Thoracic aorta (tissue), 2 donors: Measurements from ENCODE around the gene MRPL49. TPM values are rescaled to one million over a fixed set of nuclear protein-coding genes. Genes with fewer than 3 reads are reported as not detected.

Experiments used
- ATAC-seq: fragments of 150-250 bp; one replicate; pipeline ENCODE4 v1.8.0; 2017; ENCODE audit warnings: low read depth; ENCODE audit not compliant: insufficient number of reproducible peaks, low FRiP score
- DNase-seq: peaks from one replicate; pipeline ENCODE4 v3.0.0-alpha.2; 2020; ENCODE audit warnings: low spot score
- H3K27ac ChIP-seq, 2 donors: fragments of 200-600 bp; sonication (generic); 1 replicate in 1 of 2; 2 replicates in 1 of 2; pipeline ENCODE4 v1.5.1; 2016; ENCODE audit warnings: mild to moderate bottlenecking in 2 of 2, moderate library complexity in 2 of 2
- H3K27me3 ChIP-seq: fragments of 200-600 bp; sonication (generic); replicated peaks from 2 replicates; pipeline ENCODE4 v1.6.0; 2016; ENCODE audit warnings: mild to moderate bottlenecking; ENCODE audit not compliant: insufficient read depth
- H3K36me3 ChIP-seq: fragments of 200-600 bp; sonication (generic); one replicate; pipeline ENCODE4 v1.5.1; 2016
- H3K4me1 ChIP-seq, 2 donors: fragments of 200-600 bp; sonication (generic); 1 replicate in 1 of 2; 2 replicates in 1 of 2; pipeline versions ENCODE4 v1.5.1 to v1.6.0; 2016; ENCODE audit warnings: low read depth in 2 of 2, mild to moderate bottlenecking in 1 of 2; ENCODE audit not compliant: control insufficient read depth in 1 of 2
- H3K4me3 ChIP-seq: fragments of 200-600 bp; sonication (generic); 2 replicates; pipeline ENCODE4 v1.5.1; 2016; ENCODE audit warnings: mild to moderate bottlenecking
- H3K9me3 ChIP-seq: fragments of 200-600 bp; sonication (generic); 2 replicates; pipeline ENCODE4 v1.5.1; 2016
- total RNA-seq, 2 donors: library from RNA; depleted of rRNA; stranded (reverse); fragments of >200 nt; gene quantifications; one replicate each; pipeline versions ENCODE4 v1.1.0 to v1.2.3, GENCODE V29; 2016
- TF ChIP-seq, protein P1 (sequence below): fragments of 200-600 bp; sonication (generic); IDR thresholded peaks from one replicate; pipeline ENCODE4 v1.5.1; 2019; ENCODE audit warnings: antibody characterized with exemption

Gene MRPL49
- total RNA-seq, 2 donors from 2014 or later: 44.6 to 61.1 TPM

DNA sequence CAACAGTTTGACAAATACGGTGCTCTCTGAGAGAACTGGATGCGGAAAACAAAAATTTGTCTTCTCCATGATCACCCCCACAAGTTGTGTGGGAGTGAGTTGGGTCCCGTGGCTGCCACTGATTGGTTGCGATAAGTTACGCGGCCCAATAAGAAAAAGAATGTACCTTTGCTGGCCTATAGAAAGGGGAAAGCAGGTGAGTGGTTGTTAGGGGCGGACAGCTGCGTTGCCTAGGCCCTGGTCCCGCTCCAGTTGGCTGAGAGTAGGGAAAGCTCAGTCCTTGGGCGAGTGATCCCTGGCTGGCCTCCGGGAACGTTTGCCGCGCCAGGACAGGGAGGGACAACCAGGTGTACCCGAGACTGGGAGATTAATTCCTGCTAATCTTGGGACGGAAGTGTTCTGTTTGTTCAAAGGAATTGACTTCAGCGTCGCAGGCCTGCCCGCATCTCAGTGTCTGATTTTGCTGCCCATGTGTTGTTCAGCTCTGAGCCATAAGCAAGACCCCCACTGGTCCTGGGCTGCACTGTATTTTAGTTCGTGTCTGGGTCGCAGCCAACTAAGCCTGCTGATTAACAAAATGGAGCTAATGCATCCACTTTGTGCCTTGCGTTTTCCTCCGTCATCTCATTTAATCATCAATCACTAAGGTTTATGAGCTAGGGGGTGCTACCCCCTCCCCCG is 13.0 kb downstream of the MRPL49 start:
- peak overlapping the region; percentile 81 for H3K4me3 ChIP-seq
- peak; percentile 73 for DNase-seq
- no peaks in the 10 kb centered on the region for H3K9me3 ChIP-seq
- H3K27ac ChIP-seq: peak overlapping the region; percentile 94 to 100
- peaks cover 15 to 31% of the 10 kb centered on the region in 2 donors for H3K4me1 ChIP-seq
- no peaks in the 10 kb centered on the region for H3K27me3 ChIP-seq
- ATAC-seq: peak; percentile 98
- peaks cover 22% of the 10 kb centered on the region for H3K36me3 ChIP-seq
- TF ChIP-seq, protein P1, sequence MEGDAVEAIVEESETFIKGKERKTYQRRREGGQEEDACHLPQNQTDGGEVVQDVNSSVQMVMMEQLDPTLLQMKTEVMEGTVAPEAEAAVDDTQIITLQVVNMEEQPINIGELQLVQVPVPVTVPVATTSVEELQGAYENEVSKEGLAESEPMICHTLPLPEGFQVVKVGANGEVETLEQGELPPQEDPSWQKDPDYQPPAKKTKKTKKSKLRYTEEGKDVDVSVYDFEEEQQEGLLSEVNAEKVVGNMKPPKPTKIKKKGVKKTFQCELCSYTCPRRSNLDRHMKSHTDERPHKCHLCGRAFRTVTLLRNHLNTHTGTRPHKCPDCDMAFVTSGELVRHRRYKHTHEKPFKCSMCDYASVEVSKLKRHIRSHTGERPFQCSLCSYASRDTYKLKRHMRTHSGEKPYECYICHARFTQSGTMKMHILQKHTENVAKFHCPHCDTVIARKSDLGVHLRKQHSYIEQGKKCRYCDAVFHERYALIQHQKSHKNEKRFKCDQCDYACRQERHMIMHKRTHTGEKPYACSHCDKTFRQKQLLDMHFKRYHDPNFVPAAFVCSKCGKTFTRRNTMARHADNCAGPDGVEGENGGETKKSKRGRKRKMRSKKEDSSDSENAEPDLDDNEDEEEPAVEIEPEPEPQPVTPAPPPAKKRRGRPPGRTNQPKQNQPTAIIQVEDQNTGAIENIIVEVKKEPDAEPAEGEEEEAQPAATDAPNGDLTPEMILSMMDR: no peak

DNA sequence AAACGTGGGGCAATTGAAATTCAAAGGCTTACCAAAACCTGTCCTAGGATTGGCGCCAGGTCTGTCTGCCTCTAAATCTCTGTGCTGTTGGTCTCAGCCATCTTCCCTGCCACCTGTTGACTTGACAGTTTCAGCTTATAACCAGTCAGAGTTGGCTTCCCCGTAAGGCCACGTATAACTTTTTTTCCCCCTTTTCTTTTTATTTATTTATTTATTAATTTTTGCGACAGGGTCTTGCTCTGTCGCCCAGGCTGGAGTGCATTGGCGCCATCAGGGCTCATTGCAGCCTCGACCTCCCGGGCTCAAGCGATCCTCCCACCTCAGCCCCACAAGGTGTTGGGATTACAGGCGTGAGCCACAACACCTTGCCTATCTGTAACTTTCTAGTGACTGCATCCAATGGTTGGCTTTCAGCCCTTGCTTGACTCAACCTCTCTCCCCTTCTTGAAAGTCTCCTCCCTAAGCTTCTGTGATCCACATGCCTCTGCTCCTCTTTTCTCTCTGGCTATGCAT is 13.6 kb downstream of the MRPL49 start:
- Histone ChIP-seq H3K9me3 (no peaks in the 10 kb centered on the region), H3K27me3 (no peaks in the 10 kb centered on the region), H3K27ac (peak overlapping the region; percentile 94 to 100), H3K36me3 (peaks cover 17% of the 10 kb centered on the region), H3K4me1 (peaks cover 15 to 31% of the 10 kb centered on the region in 2 donors), H3K4me3 (peak overlapping the region; percentile 81)
- no peak for DNase-seq
- no peak for ATAC-seq
- TF ChIP-seq, protein P1: no peak

DNA sequence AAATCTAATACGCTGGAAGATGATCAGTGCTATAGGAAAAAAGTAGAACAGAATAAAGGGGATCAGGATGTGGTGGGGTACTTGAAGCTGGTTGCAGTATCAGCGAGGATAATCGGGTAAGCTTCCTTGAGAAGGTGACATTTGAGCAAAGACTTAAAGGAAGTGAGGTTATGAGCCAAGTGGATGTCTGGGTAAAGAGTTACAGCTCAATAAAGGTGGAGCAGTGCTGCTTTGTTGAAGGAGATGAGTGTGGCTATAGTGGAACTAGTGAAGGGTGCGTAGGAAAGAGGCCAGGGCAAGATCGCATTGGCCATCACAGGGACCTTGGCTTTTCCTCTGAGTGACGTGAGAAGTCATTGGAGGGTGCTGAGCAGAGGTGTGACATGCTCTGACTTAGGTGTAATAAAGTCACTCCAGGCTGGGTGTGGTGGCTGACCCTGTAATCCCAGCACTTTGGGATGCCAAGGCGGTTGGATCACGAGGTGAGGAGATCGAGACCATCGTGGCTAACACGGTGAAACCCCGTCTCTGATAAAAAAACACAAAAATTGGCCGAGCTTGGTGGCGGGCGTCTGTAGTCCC is 14.5 kb downstream of the MRPL49 start:
- Histone ChIP-seq H3K9me3 (no peaks in the 10 kb centered on the region), H3K27ac (no peak overlapping the region), H3K27me3 (no peaks in the 10 kb centered on the region), H3K4me1 (peaks cover 15 to 31% of the 10 kb centered on the region in 2 donors), H3K4me3 (no peak overlapping the region), H3K36me3 (peaks cover 8% of the 10 kb centered on the region)
- TF ChIP-seq, protein P1: no peak
- ATAC-seq: no peak
- DNase-seq: no peak

DNA sequence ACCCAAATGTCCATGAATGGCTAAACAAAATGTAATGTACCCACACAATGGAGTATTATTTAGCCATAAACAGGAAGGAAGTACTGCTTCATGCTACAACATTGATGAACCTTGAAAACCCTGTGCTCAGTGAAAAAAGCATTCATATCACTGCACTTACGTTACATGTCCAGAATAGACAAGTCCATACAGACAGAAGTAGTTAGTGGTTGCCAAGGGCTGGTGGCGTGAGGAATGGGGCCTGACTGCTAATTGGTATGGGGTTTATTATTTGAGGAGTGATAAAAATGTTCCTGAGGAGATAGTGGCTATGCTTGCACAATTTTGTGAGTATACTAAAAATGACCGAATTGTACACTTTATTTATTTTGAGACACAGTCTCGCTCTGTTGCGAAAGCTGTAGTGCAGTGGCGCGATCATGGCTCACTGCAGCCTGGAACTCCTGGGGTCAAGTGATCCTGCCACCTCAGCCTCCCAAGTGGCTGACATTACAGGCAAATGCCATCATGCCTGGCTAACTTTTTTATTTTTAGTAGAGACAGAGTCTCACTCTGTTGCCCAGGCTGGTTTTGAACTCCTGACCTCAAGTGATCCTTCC is 19.9 kb downstream of the MRPL49 start:
- DNase-seq (no peak), ATAC-seq (no peak)
- Histone ChIP-seq H3K9me3 (no peaks in the 10 kb centered on the region), H3K27me3 (no peaks in the 10 kb centered on the region), H3K27ac (no peak overlapping the region), H3K4me3 (no peak overlapping the region), H3K4me1 (no peaks in the 10 kb centered on the region), H3K36me3 (no peaks in the 10 kb centered on the region)
- TF ChIP-seq, protein P1: no peak

DNA sequence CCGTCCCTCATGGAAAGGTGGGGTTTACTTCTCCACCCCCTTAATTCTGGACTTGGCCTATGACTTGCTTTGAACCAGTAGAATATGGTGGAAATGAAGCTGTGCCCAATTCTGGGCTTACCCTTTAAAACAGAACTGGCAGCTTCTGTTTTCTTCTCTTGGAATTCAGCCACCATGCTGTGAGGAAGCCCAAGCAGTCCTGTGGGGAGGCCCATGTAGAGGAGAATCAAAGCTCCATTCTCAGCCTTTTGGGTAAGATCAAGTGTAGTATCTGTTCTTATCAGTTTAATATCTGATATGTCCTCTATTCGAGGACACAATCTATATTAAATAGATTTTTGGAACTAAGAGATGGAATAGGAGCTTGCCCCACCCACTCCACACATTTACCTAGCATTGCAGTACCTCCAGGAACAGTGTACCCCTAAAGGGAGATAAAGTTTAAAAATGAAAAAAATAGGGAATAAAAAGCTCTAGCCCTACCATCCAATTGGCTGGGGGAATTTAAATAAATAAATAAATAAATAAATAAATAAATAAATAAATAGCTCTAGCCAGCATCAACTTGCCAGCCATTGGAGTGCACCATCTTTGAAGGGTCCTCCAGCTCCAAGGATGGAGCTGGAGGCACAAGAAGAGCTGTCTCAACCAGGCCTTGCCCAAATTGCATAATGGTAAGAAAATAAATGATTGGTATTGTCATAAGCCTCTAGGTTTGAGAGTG is 25.4 kb downstream of the MRPL49 start:
- H3K27ac ChIP-seq: no peak overlapping the region
- no peaks in the 10 kb centered on the region for H3K9me3 ChIP-seq
- no peaks in the 10 kb centered on the region for H3K27me3 ChIP-seq
- TF ChIP-seq, protein P1: no peak
- H3K4me1 ChIP-seq: peaks cover 6 to 11% of the 10 kb centered on the region in 2 donors
- ATAC-seq (no peak), DNase-seq (no peak)
- no peaks in the 10 kb centered on the region for H3K36me3 ChIP-seq
- no peak overlapping the region for H3K4me3 ChIP-seq
